ENCODE results near the gene ADGRG3. TPM values are rescaled to one million over a fixed set of nuclear protein-coding genes. Genes with fewer than 3 reads are reported as not detected.

The ADGRG3 gene
- total and polyA plus RNA-seq, 2 experiments from 2014 or later: not detected

DNA sequence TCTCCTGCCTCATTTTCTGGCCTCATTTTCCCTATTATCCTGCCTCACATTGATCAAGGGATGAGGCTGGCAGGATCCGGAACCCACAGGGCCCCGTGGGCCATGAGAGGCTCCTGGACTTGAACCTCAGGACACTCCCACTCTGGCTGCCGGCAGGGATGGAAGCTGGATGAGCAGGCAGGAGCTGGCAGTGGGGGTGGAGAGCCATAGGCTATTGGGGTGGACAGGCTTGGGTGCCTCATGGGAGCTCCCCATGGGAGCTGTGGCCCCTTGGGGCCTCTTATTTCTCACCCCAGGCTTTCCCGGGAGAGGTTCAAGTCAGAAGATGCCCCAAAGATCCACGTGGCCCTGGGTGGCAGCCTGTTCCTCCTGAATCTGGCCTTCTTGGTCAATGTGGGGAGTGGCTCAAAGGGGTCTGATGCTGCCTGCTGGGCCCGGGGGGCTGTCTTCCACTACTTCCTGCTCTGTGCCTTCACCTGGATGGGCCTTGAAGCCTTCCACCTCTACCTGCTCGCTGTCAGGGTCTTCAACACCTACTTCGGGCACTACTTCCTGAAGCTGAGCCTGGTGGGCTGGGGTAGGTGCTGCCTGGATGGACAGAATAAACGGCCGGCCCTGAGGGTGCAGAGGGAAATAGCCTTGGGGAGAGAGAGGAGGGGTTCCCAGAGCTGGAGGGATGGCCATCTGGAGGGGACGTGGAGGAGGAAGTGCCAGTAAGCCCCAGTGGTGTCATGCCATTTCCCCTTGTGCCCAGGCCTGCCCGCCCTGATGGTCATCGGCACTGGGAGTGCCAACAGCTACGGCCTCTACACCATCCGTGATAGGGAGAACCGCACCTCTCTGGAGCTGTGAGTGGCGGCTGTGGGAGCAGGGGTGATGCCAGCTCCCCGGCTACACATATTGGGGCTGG, 15.8 kb downstream of the ADGRG3 start:
- no peak overlapping the region for H3K27ac ChIP-seq
- no peak for DNase-seq (ENCODE audit: low spot score)
- 92% methylated on average over 18 of the region's 18 CpGs for WGBS (ENCODE audit: low lambda C conversion rate, missing lambda C conversion rate)

DNA sequence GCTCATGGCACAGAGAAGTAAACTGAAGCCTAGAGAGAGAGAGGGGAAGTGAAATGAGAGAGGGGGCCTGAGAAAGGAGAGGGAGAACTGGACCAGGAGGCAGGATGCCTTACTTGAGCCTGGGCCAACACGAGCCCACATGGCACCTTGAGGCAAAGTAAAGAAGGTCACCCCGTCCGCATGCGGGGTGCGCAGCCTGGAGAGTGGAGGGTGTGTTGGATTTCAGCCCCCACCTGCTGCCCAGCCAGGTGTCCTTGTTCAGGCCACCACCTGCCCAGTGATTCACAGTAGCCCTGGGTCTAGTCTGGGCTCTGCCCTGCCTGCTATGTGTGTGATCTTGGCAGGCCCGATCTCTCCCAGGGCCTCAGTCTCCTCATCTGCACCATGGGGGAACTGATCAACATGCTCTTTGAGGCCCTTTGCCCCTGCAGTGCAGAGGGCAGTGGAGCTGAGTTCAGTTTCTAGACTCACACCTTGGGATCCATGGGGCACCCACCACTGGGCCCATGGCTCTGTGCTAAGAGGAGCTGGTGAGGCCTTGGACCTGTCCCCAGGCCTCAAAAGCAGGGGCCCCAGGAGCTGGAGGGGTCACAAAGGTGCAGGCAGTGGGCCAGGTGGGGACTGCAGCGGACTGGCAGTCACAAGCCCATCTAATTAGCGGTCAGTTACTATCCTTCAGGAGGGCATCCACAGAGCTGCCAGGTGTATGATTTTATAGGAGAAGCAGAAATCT, 16.7 kb downstream of the ADGRG3 start:
- Histone ChIP-seq H3K4me1 (ENCODE audit: insufficient read depth) (peaks cover 7% of the 10 kb centered on the region), H4K20me1 (ENCODE audit: insufficient read depth, poor library complexity, severe bottlenecking) (no peaks in the 10 kb centered on the region), H3K36me3 (replicated peaks; ENCODE audit: insufficient read depth, low read depth) (no peaks in the 10 kb centered on the region), H3K27me3 (no peaks in the 10 kb centered on the region), H3K9me2 (replicated peaks; ENCODE audit: insufficient read depth) (no peaks in the 10 kb centered on the region), H2AFZ (no peak overlapping the region), H3K4me2 (no peak overlapping the region), H3K9me3 (ENCODE audit: low read depth) (no peaks in the 10 kb centered on the region), H3K27ac (no peak overlapping the region), H3K4me3 (no peak overlapping the region), H3K79me2 (no peaks in the 10 kb centered on the region)
- no peak for DNase-seq (ENCODE audit: low spot score)
- TF ChIP-seq EZH2phosphoT487 (IDR thresholded peaks at IDR 0.05; ENCODE audit: low read depth, severe bottlenecking, unreplicated experiment): no peak
- TF ChIP-seq, protein P1, sequence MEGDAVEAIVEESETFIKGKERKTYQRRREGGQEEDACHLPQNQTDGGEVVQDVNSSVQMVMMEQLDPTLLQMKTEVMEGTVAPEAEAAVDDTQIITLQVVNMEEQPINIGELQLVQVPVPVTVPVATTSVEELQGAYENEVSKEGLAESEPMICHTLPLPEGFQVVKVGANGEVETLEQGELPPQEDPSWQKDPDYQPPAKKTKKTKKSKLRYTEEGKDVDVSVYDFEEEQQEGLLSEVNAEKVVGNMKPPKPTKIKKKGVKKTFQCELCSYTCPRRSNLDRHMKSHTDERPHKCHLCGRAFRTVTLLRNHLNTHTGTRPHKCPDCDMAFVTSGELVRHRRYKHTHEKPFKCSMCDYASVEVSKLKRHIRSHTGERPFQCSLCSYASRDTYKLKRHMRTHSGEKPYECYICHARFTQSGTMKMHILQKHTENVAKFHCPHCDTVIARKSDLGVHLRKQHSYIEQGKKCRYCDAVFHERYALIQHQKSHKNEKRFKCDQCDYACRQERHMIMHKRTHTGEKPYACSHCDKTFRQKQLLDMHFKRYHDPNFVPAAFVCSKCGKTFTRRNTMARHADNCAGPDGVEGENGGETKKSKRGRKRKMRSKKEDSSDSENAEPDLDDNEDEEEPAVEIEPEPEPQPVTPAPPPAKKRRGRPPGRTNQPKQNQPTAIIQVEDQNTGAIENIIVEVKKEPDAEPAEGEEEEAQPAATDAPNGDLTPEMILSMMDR (IDR thresholded peaks at IDR 0.05; ENCODE audit: poor library complexity): no peak
- TF ChIP-seq EZH2 (IDR thresholded peaks at IDR 0.05; ENCODE audit: borderline replicate concordance): no peak
- WGBS (ENCODE audit: low lambda C conversion rate, missing lambda C conversion rate): 90% methylated on average over 8 of the region's 8 CpGs

More for the DNA sequence above, 15.8 kb downstream of the ADGRG3 start:
- no peaks in the 10 kb centered on the region for H4K20me1 ChIP-seq (ENCODE audit: insufficient read depth, poor library complexity, severe bottlenecking)
- no peaks in the 10 kb centered on the region for H3K9me3 ChIP-seq (ENCODE audit: low read depth)
- H3K4me2 ChIP-seq: no peak overlapping the region
- no peaks in the 10 kb centered on the region for H3K27me3 ChIP-seq
- TF ChIP-seq EZH2phosphoT487 (IDR thresholded peaks at IDR 0.05; ENCODE audit: low read depth, severe bottlenecking, unreplicated experiment) (no peak), EZH2 (IDR thresholded peaks at IDR 0.05; ENCODE audit: borderline replicate concordance) (no peak)
- TF ChIP-seq, protein P1 (IDR thresholded peaks at IDR 0.05; ENCODE audit: poor library complexity): no peak
- H3K79me2 ChIP-seq: no peaks in the 10 kb centered on the region
- H3K4me3 ChIP-seq: no peak overlapping the region
- H3K9me2 ChIP-seq (replicated peaks; ENCODE audit: insufficient read depth): no peaks in the 10 kb centered on the region
- no peaks in the 10 kb centered on the region for H3K36me3 ChIP-seq (replicated peaks; ENCODE audit: insufficient read depth, low read depth)
- H2AFZ ChIP-seq: no peak overlapping the region
- no peaks in the 10 kb centered on the region for H3K4me1 ChIP-seq (ENCODE audit: insufficient read depth)

DNA sequence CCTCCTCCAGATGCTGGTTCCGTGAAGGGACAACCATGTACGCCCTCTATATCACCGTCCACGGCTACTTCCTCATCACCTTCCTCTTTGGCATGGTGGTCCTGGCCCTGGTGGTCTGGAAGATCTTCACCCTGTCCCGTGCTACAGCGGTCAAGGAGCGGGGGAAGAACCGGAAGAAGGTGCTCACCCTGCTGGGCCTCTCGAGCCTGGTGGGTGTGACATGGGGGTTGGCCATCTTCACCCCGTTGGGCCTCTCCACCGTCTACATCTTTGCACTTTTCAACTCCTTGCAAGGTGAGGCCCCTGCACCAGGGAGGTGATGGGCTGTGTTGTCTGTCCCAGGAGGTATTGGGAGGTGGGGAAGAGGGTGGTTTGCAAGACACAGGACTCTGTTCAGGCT, 17.5 kb downstream of the ADGRG3 start:
- Histone ChIP-seq H3K79me2 (no peaks in the 10 kb centered on the region), H4K20me1 (ENCODE audit: insufficient read depth, poor library complexity, severe bottlenecking) (no peaks in the 10 kb centered on the region), H3K9me2 (replicated peaks; ENCODE audit: insufficient read depth) (no peaks in the 10 kb centered on the region), H3K27ac (no peak overlapping the region), H3K4me3 (no peak overlapping the region), H3K4me1 (ENCODE audit: insufficient read depth) (peaks cover 9% of the 10 kb centered on the region), H2AFZ (no peak overlapping the region), H3K9me3 (ENCODE audit: low read depth) (no peaks in the 10 kb centered on the region), H3K27me3 (no peaks in the 10 kb centered on the region), H3K36me3 (replicated peaks; ENCODE audit: insufficient read depth, low read depth) (no peaks in the 10 kb centered on the region), H3K4me2 (no peak overlapping the region)
- TF ChIP-seq, protein P1 (IDR thresholded peaks at IDR 0.05; ENCODE audit: poor library complexity): no peak
- TF ChIP-seq EZH2phosphoT487 (IDR thresholded peaks at IDR 0.05; ENCODE audit: low read depth, severe bottlenecking, unreplicated experiment) (no peak), EZH2 (IDR thresholded peaks at IDR 0.05; ENCODE audit: borderline replicate concordance) (no peak)
- 87% methylated on average over 11 of the region's 11 CpGs for WGBS (ENCODE audit: low lambda C conversion rate, missing lambda C conversion rate)
- DNase-seq (ENCODE audit: low spot score): no peak
